Measurements from ENCODE around the gene UBE2F.
"Not testable (repeated sequence)": the region's sequence is repeated elsewhere in the genome, so short reads cannot be mapped to it uniquely, and the experiment has no call there.

Gene UBE2F

GRCh38 chr2:238031751-238032150 lies 64.9 kb downstream of the UBE2F start:
- Histone ChIP-seq H3K9ac (ENCODE audit: low read depth, low read length) (no peak overlapping the region), H3K4me1 (ENCODE audit: insufficient read depth, low read length) (no peaks in the 10 kb centered on the region), H3K4me3 (ENCODE audit: low read depth in 1 of 2, low read length in 2 of 2) (no peak overlapping the region), H3K9me3 (ENCODE audit: insufficient read depth, low read length, severe bottlenecking) (no peaks in the 10 kb centered on the region), H3K27me3 (ENCODE audit: insufficient read depth, low read length, poor library complexity) (no peaks in the 10 kb centered on the region), H4K20me1 (ENCODE audit: insufficient read depth, low read length) (no peaks in the 10 kb centered on the region), H3K4me2 (ENCODE audit: insufficient read depth, low read length) (no peak overlapping the region), H3K36me3 (ENCODE audit: insufficient read depth, low read length) (peaks cover 32% of the 10 kb centered on the region), H3K27ac (ENCODE audit: low read length) (no peak overlapping the region), H3K79me2 (ENCODE audit: insufficient read depth, low read length) (no peaks in the 10 kb centered on the region), H2AFZ (ENCODE audit: low read depth, low read length) (no peak overlapping the region)
- TF ChIP-seq EZH2 (IDR thresholded peaks at IDR 0.05; ENCODE audit: borderline replicate concordance, low read depth, low read length, severe bottlenecking) (no peak), CTCF (IDR thresholded peaks at IDR 0.05; ENCODE audit: borderline replicate concordance, extremely low read depth, low read length, poor library complexity, severe bottlenecking) (no peak)
- ATAC-seq (ENCODE audit: insufficient read depth, low read depth), result no peak
- no peak for DNase-seq

- no peak overlapping the region for H3K4me2 ChIP-seq (ENCODE audit: insufficient read depth, low read length)
- ATAC-seq (ENCODE audit: insufficient read depth, low read depth), result no peak
- TF ChIP-seq EZH2 (IDR thresholded peaks at IDR 0.05; ENCODE audit: borderline replicate concordance, low read depth, low read length, severe bottlenecking) (no peak), CTCF (IDR thresholded peaks at IDR 0.05; ENCODE audit: borderline replicate concordance, extremely low read depth, low read length, poor library complexity, severe bottlenecking) (no peak)
- no peak overlapping the region for H3K27ac ChIP-seq (ENCODE audit: low read length)
- no peak overlapping the region for H2AFZ ChIP-seq (ENCODE audit: low read depth, low read length)
- H3K4me3 ChIP-seq (ENCODE audit: low read depth in 1 of 2, low read length in 2 of 2), result no peak overlapping the region
- H3K4me1 ChIP-seq (ENCODE audit: insufficient read depth, low read length), result no peaks in the 10 kb centered on the region
- no peaks in the 10 kb centered on the region for H3K27me3 ChIP-seq (ENCODE audit: insufficient read depth, low read length, poor library complexity)
- H3K79me2 ChIP-seq (ENCODE audit: insufficient read depth, low read length), result no peaks in the 10 kb centered on the region
- H4K20me1 ChIP-seq (ENCODE audit: insufficient read depth, low read length), result peaks cover 1% of the 10 kb centered on the region; the same call in 1 of the 2 replicates
- H3K36me3 ChIP-seq (ENCODE audit: insufficient read depth, low read length), result peaks cover 26% of the 10 kb centered on the region
- H3K9me3 ChIP-seq (ENCODE audit: insufficient read depth, low read length, severe bottlenecking), result no peaks in the 10 kb centered on the region
- no peak for DNase-seq
- H3K9ac ChIP-seq (ENCODE audit: low read depth, low read length), result no peak overlapping the region
Observed at GRCh38 chr2:238032755-238033337, 66.0 kb downstream of the UBE2F start.

DNA sequence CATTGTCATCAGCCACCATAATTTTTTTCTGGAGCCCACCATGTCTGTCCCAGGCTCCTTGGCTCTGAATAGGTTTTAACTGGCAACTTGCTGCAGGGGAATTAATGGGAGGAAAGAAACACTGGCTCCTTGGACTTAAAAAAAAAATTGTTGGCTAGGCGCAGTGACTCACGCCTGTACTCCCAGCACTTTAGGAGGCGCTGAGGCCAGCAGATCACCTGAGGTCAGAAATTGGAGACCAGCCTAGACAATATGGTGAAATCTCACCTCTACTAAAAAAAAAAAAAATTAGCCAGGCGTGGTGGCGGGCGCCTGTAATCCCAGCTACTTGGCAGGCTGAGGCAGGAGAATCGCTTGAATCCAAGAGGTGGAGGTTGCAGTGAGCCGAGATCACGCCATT lies 67.2 kb downstream of the UBE2F start:
- not testable (repeated sequence) for ATAC-seq (ENCODE audit: insufficient read depth, low read depth); H3K27ac ChIP-seq (ENCODE audit: low read length); H3K9ac ChIP-seq (ENCODE audit: low read depth, low read length); H3K79me2 ChIP-seq (ENCODE audit: insufficient read depth, low read length); H3K27me3 ChIP-seq (ENCODE audit: insufficient read depth, low read length, poor library complexity); H2AFZ ChIP-seq (ENCODE audit: low read depth, low read length); H3K9me3 ChIP-seq (ENCODE audit: insufficient read depth, low read length, severe bottlenecking); H3K4me3 ChIP-seq (ENCODE audit: low read depth in 1 of 2, low read length in 2 of 2); H3K4me1 ChIP-seq (ENCODE audit: insufficient read depth, low read length); H3K4me2 ChIP-seq (ENCODE audit: insufficient read depth, low read length); H4K20me1 ChIP-seq (ENCODE audit: insufficient read depth, low read length); DNase-seq
- peaks cover 32% of the 10 kb centered on the region for H3K36me3 ChIP-seq (ENCODE audit: insufficient read depth, low read length)

GRCh38 chr2:238038203-238038602 lies 71.4 kb downstream of the UBE2F start:
- H3K4me3 ChIP-seq (ENCODE audit: low read depth in 1 of 2, low read length in 2 of 2), result no peak overlapping the region
- H3K79me2 ChIP-seq (ENCODE audit: insufficient read depth, low read length), result no peaks in the 10 kb centered on the region
- peaks cover 3% of the 10 kb centered on the region; the same call in 1 of the 2 replicates for H4K20me1 ChIP-seq (ENCODE audit: insufficient read depth, low read length)
- TF ChIP-seq EZH2 (IDR thresholded peaks at IDR 0.05; ENCODE audit: borderline replicate concordance, low read depth, low read length, severe bottlenecking) (no peak), CTCF (IDR thresholded peaks at IDR 0.05; ENCODE audit: borderline replicate concordance, extremely low read depth, low read length, poor library complexity, severe bottlenecking) (no peak)
- H3K4me2 ChIP-seq (ENCODE audit: insufficient read depth, low read length), result no peak overlapping the region
- no peaks in the 10 kb centered on the region for H3K4me1 ChIP-seq (ENCODE audit: insufficient read depth, low read length)
- no peak overlapping the region for H2AFZ ChIP-seq (ENCODE audit: low read depth, low read length)
- H3K27ac ChIP-seq (ENCODE audit: low read length), result no peak overlapping the region
- peaks cover 19% of the 10 kb centered on the region for H3K36me3 ChIP-seq (ENCODE audit: insufficient read depth, low read length)
- DNase-seq (no peak), ATAC-seq (ENCODE audit: insufficient read depth, low read depth) (no peak)
- no peaks in the 10 kb centered on the region for H3K9me3 ChIP-seq (ENCODE audit: insufficient read depth, low read length, severe bottlenecking)
- no peaks in the 10 kb centered on the region for H3K27me3 ChIP-seq (ENCODE audit: insufficient read depth, low read length, poor library complexity)
- no peak overlapping the region for H3K9ac ChIP-seq (ENCODE audit: low read depth, low read length)

All from DND-41 (cell line).